Common myeloid progenitor, CD34-positive (primary cell): Measurements from ENCODE around the gene TENT5C.

Experiments
- CTCF ChIA-PET: fragments of 350-600 bp; sonication (Branson Sonifier 250); formaldehyde crosslinking; loops from one replicate; lab custom pipeline; 2021; ENCODE audit warnings: antibody characterized with exemption; lab: Charles Lee
- POLR2A ChIA-PET: fragments of 350-600 bp; sonication (Branson Sonifier 250); formaldehyde crosslinking; loops from one replicate; lab custom pipeline; 2021; ENCODE audit warnings: antibody characterized with exemption; lab: Charles Lee
- DNase-seq, 3 donors: peaks; one replicate each; pipeline versions ENCODE4 v3.0.0 to v3.0.0-alpha.2; 2013
- H3K27ac ChIP-seq, 2 experiments: 1 replicate in 1 of 2; 2 replicates in 1 of 2; pipeline ENCODE4 v1.7.0; 2013; ENCODE audit warnings: inconsistent platforms in 2 of 2, low read length in 2 of 2, mild to moderate bottlenecking in 2 of 2, low read depth in 1 of 2, moderate library complexity in 1 of 2; ENCODE audit not compliant: severe bottlenecking in 2 of 2, insufficient read depth in 1 of 2, poor library complexity in 1 of 2
- H3K27me3 ChIP-seq, 5 experiments: replicated peaks in 2 of 5; 1 replicate in 3 of 5; 2 replicates in 2 of 5; pipeline versions ENCODE4 v1.6.1 to v1.7.0; 2013; ENCODE audit warnings: low read length in 4 of 5, mild to moderate bottlenecking in 2 of 5, moderate library complexity in 2 of 5, inconsistent platforms in 1 of 5; ENCODE audit not compliant: insufficient read depth in 5 of 5, control insufficient read depth in 4 of 5
- H3K36me3 ChIP-seq, 4 experiments: 1 replicate in 2 of 4; 2 replicates in 2 of 4; pipeline versions ENCODE4 v1.6.1 to v1.7.0; 2013; ENCODE audit warnings: low read length in 3 of 4, control low read depth in 1 of 4, mild to moderate bottlenecking in 1 of 4; ENCODE audit not compliant: control insufficient read depth in 4 of 4, insufficient read depth in 4 of 4
- H3K4me1 ChIP-seq, 4 experiments: 1 replicate in 3 of 4; 2 replicates in 1 of 4; pipeline versions ENCODE4 v1.6.1 to v1.7.1; 2013; ENCODE audit warnings: low read length in 3 of 4, mild to moderate bottlenecking in 3 of 4, control low read depth in 1 of 4, inconsistent platforms in 1 of 4, moderate library complexity in 1 of 4; ENCODE audit not compliant: control insufficient read depth in 4 of 4, insufficient read depth in 4 of 4; ENCODE audit errors: control extremely low read depth in 1 of 4
- H3K4me3 ChIP-seq, 7 experiments: 1 replicate in 4 of 7; 2 replicates in 3 of 7; pipeline versions ENCODE4 v1.5.1 to v1.7.0; 2013; ENCODE audit warnings: mild to moderate bottlenecking in 7 of 7, low read length in 6 of 7, moderate library complexity in 6 of 7, inconsistent platforms in 2 of 7, low read depth in 2 of 7, control low read depth in 1 of 7; ENCODE audit not compliant: insufficient read depth in 4 of 7, control insufficient read depth in 1 of 7; ENCODE audit errors: extremely low read depth in 1 of 7
- H3K9me3 ChIP-seq, 5 experiments: 1 replicate in 4 of 5; 2 replicates in 1 of 5; pipeline versions ENCODE4 v1.6.1 to v1.7.1; 2013; ENCODE audit warnings: low read length in 4 of 5, mild to moderate bottlenecking in 2 of 5, inconsistent platforms in 1 of 5, low read depth in 1 of 5, moderate library complexity in 1 of 5; ENCODE audit not compliant: control insufficient read depth in 4 of 5, insufficient read depth in 2 of 5; ENCODE audit errors: control extremely low read depth in 1 of 5
- WGBS: methylation state at CpG from one replicate; pipeline ENCODE4 v1.1.5; 2013; ENCODE audit not compliant: insufficient coverage; 5-methylcytosine and 5-hydroxymethylcytosine counted together

Gene TENT5C

DNA sequence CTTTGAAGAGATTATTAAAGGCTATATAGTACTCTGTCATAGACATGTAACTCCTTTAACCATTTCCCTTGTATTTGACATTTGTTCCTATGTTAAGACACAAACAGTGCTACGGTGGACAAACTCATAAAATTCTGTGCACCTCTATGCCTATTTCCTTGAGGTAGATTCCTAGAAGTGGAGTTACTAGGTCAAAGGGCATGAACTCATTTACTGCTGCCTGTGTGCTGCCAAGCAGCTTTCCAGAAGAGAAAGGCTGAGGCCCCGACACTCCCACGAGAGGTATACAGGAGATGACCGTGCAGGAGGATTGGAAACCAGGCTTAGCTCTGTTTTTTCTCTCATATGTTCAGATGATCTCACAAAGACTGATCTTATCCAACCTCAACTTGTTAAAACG, 34.4 kb upstream of the TENT5C start:
- Histone ChIP-seq H3K9me3 (no peaks in the 10 kb centered on the region), H3K4me1 (peaks cover 0 to 10% (median 4%) of the 10 kb centered on the region in 4 experiments), H3K27me3 (peaks cover 0 to 1% (median 0%) of the 10 kb centered on the region in 5 experiments), H3K36me3 (no peaks in the 10 kb centered on the region), H3K4me3 (no peak overlapping the region), H3K27ac (no peak overlapping the region)
- WGBS: 97% methylated on average over 5 of the region's 5 CpGs
- DNase-seq: no peak
- POLR2A ChIA-PET: no interaction called here
- CTCF ChIA-PET: interaction anchor here (1.1 kb wide), 1 partner anchor 38 kb away, joined by 3 read pairs; no protein-coding TSS in a partner anchor

GRCh38 chr1:117572546-117572945, 33.3 kb upstream of the TENT5C start:
- H3K4me1 ChIP-seq: peaks cover 0 to 10% (median 4%) of the 10 kb centered on the region in 4 experiments
- no peak overlapping the region for H3K4me3 ChIP-seq
- H3K9me3 ChIP-seq: no peaks in the 10 kb centered on the region
- 50% methylated on average over 2 of the region's 4 CpGs for WGBS
- no peak overlapping the region for H3K27ac ChIP-seq
- CTCF ChIA-PET: no interaction called here
- H3K36me3 ChIP-seq: no peaks in the 10 kb centered on the region
- DNase-seq: peak in 2 of 3 donors; percentile 54 to 60
- POLR2A ChIA-PET: no interaction called here
- peaks cover 0 to 1% (median 0%) of the 10 kb centered on the region in 5 experiments for H3K27me3 ChIP-seq

DNA sequence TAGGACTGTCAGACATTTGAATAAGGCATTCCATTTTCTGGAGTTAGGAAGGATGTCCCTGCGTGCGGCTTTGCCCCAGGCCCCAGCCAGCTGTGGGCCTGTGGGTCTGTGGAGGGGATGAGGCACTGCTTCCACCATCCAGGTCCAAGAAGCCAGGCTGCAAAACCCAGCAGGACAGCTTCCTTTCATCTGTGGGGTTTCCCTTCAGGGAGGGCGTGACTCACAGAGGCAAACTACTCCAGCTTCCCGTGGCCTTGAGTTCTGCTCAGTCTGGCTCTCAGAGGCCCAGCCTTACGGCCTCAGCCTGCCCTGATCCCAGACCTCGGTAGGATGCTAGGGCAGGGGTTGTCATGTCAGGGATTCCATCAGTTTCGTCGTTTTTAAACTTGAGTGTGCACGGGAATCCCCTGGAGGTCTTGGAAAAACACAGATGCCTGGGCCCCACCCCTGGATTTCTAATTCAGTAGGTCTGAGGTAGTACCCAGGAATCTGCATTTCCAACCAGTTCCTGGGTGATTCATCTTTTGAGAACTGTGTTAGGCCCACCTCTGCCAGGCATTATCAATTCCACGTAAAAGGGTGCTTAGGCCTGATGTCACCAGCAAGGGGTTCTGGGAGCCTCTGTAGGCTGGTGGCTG, 32.3 kb upstream of the TENT5C start:
- Histone ChIP-seq H3K4me1 (peaks cover 0 to 10% (median 4%) of the 10 kb centered on the region in 4 experiments), H3K4me3 (no peak overlapping the region), H3K9me3 (no peaks in the 10 kb centered on the region), H3K27me3 (peaks cover 0 to 1% (median 0%) of the 10 kb centered on the region in 5 experiments), H3K36me3 (no peaks in the 10 kb centered on the region), H3K27ac (no peak overlapping the region)
- peak in 1 of 3 donors; percentile 6 for DNase-seq
- ChIA-PET CTCF (no interaction called here), POLR2A (no interaction called here)
- WGBS: 92% methylated on average over 10 of the region's 10 CpGs

DNA sequence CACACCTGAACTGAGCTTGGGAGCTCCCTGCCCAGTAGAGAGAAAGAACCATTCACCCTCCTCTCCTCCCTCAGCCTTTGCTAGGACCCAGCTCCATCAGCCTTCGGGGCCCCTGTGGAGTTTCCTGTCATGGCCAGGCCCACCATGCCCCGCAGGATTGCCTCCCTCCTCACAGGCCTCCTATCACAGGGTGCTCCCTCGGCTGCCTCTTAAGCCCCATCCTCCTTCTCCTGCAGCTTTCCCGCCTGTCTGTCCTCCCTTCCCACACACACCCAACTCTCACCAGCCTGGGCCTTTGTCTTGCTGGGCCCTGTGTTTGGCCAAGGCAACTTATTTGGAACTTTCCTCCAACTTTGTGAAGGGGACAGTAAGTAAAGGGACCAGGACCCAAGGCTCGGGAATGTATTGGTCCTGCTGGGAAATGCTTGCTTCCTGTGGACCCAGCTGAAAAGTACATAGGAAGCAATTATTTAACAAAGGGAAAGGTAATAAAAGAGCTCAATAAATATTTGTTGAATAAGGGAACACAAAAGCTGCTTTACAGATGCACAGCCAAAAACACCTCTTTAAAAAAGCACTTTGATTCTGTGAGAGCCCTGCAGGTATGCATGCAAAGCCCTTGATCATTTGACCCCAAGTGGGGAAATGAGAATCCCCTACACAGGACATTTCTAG, 31.6 kb upstream of the TENT5C start:
- POLR2A ChIA-PET: interaction anchor here (0.6 kb wide), 1 partner anchor 25 kb away, joined by 3 read pairs; no protein-coding TSS in a partner anchor
- H3K36me3 ChIP-seq: no peaks in the 10 kb centered on the region
- WGBS: 93% methylated on average over 4 of the region's 5 CpGs
- DNase-seq: no peak
- no peak overlapping the region for H3K4me3 ChIP-seq
- CTCF ChIA-PET: no interaction called here
- H3K27me3 ChIP-seq: no peaks in the 10 kb centered on the region
- no peaks in the 10 kb centered on the region for H3K9me3 ChIP-seq
- H3K4me1 ChIP-seq: peaks cover 0 to 10% (median 4%) of the 10 kb centered on the region in 4 experiments
- H3K27ac ChIP-seq: no peak overlapping the region

DNA sequence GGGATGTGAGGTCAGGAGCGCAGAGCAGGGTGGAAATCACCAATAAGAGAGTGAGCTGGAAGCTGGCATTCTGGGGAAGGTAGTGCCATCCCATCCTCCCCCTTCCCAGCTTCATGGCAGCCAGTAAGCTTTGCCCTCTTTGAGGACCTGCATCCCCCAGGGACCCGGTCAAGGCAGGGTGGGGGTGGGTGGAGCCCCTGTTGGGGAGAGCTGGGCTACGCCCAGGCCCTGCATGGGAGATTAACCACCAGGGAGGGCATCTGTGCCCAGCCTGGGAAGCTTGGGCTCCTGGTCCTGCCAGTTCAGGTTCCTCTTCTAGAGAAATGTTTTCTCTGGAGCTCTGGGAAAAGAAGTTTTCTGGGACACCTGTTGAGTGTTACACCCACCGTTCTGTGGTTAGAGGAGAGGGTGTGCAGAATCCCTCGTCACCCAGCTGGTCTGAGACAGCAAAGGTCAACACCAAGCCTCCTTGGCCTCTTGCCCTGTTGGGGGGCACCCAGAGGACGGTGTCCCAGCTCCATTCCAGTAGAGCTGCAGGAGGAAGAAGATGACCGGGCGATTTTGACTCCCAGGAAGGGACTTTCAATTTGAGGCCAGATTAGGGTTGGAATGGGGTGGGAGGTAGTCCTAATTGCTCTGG, 30.1 kb upstream of the TENT5C start:
- Histone ChIP-seq H3K4me1 (peaks cover 0 to 10% (median 4%) of the 10 kb centered on the region in 4 experiments), H3K36me3 (no peaks in the 10 kb centered on the region), H3K4me3 (no peak overlapping the region), H3K9me3 (no peaks in the 10 kb centered on the region), H3K27ac (no peak overlapping the region), H3K27me3 (no peaks in the 10 kb centered on the region)
- POLR2A ChIA-PET: no interaction called here
- WGBS: 96% methylated on average over 6 of the region's 8 CpGs
- DNase-seq: no peak
- CTCF ChIA-PET: interaction anchor here (1.1 to 1.7 kb wide), 3 partner anchors 47 to 178 kb away, joined by 3 to 6 read pairs (median 3); no protein-coding TSS in a partner anchor

- H3K27ac ChIP-seq: no peak overlapping the region
- H3K27me3 ChIP-seq: no peaks in the 10 kb centered on the region
- no peak for DNase-seq
- POLR2A ChIA-PET: no interaction called here
- no peak overlapping the region for H3K4me3 ChIP-seq
- no peaks in the 10 kb centered on the region for H3K36me3 ChIP-seq
- WGBS: 100% methylated on average over 3 of the region's 3 CpGs
- peaks cover 0 to 10% (median 4%) of the 10 kb centered on the region in 4 experiments for H3K4me1 ChIP-seq
- CTCF ChIA-PET: interaction anchor here (0.8 to 1.7 kb wide), 4 partner anchors 13 to 178 kb away, joined by 3 to 6 read pairs (median 3); no protein-coding TSS in a partner anchor
- no peaks in the 10 kb centered on the region for H3K9me3 ChIP-seq
Measured at GRCh38 chr1:117576236-117576635, 29.6 kb upstream of the TENT5C start.
